Breast epithelium (tissue), 4 donors: ENCODE results near the gene DSC3. TPM values are rescaled to one million over a fixed set of nuclear protein-coding genes. Genes with fewer than 3 reads are reported as not detected.
"Not testable (repeated sequence)": the region's sequence is repeated elsewhere in the genome, so short reads cannot be mapped to it uniquely, and the experiment has no call there.

Experiments
- DNase-seq, 2 donors: peaks; one replicate each; pipeline ENCODE4 v3.0.0-alpha.2; 2019; ENCODE audit warnings: low spot score in 2 of 2
- H3K27ac ChIP-seq, 2 donors: fragments of 200-600 bp; sonication (generic) in 1 of 2; one replicate each; pipeline ENCODE4 v1.5.1; 2016 to 2019; ENCODE audit warnings: mild to moderate bottlenecking in 1 of 2
- H3K27me3 ChIP-seq, 2 donors: fragments of 200-600 bp; sonication (generic) in 1 of 2; one replicate each; pipeline versions ENCODE4 v1.5.1 to v1.6.0; 2017 to 2019; ENCODE audit warnings: control low read depth in 1 of 2, mild to moderate bottlenecking in 1 of 2
- H3K36me3 ChIP-seq: fragments of 200-600 bp; one replicate; pipeline ENCODE4 v1.5.1; 2019
- H3K4me1 ChIP-seq, 2 donors: fragments of 200-600 bp; sonication (generic); one replicate each; pipeline ENCODE4 v1.5.1; 2016 to 2019; ENCODE audit warnings: control low read depth in 1 of 2
- H3K4me3 ChIP-seq, 3 donors: fragments of 200-600 bp; sonication (generic); 1 replicate in 2 of 3; 2 replicates in 1 of 3; pipeline ENCODE4 v1.5.1; 2016 to 2019; ENCODE audit warnings: mild to moderate bottlenecking in 3 of 3, moderate library complexity in 2 of 3
- H3K9me3 ChIP-seq, 2 donors: fragments of 200-600 bp; sonication (generic) in 1 of 2; one replicate each; pipeline ENCODE4 v1.5.1; 2016 to 2019; ENCODE audit warnings: control low read depth in 1 of 2
- CTCF ChIP-seq, 3 donors: fragments of 450-650 bp; IDR thresholded peaks; one replicate each; pipeline ENCODE4 v1.5.1; 2016 to 2017; ENCODE audit warnings: antibody characterized with exemption in 3 of 3, mild to moderate bottlenecking in 3 of 3, moderate library complexity in 3 of 3
- POLR2A ChIP-seq: fragments of 450-650 bp; IDR thresholded peaks from one replicate; pipeline ENCODE4 v1.6.1; 2016; ENCODE audit warnings: antibody characterized with exemption, mild to moderate bottlenecking, moderate library complexity
- POLR2AphosphoS5 ChIP-seq, 3 donors: sonication (generic); formaldehyde crosslinking; IDR thresholded peaks; one replicate each; pipeline ENCODE4 v1.6.1; 2017; ENCODE audit warnings: antibody characterized with exemption in 3 of 3
- intact Hi-C: fragments of 100-400 bp; cut with DNase I; formaldehyde crosslinking; loops from one replicate; pipeline ENCODE4 v1.15.1; 2023; ENCODE audit warnings: low total_unique reads
- total RNA-seq, 3 donors: library from RNA; depleted of rRNA; stranded (reverse); fragments of >200 nt; gene quantifications; one replicate each; pipeline ENCODE4 v1.1.0, GENCODE V29; 2016

The DSC3 gene
- total RNA-seq, 3 donors from 2014 or later, result 17.0 to 54.3 TPM; not detected in 1

GRCh38 chr18:31040686-31041270, 1.8 kb downstream of the DSC3 start:
- H3K27ac ChIP-seq, result peak overlapping the region; percentile 81 to 84
- peaks cover 0 to 41% of the 10 kb centered on the region in 2 donors for H3K27me3 ChIP-seq
- no peaks in the 10 kb centered on the region for H3K9me3 ChIP-seq
- H3K36me3 ChIP-seq, result no peaks in the 10 kb centered on the region
- DNase-seq, result no peak
- peak overlapping the region in 2 of 3 donors; percentile 55 to 70 for H3K4me3 ChIP-seq
- TF ChIP-seq POLR2A (no peak), CTCF (IDR thresholded peaks at IDR 0.05) (no peak), POLR2AphosphoS5 (IDR thresholded peaks at IDR 0.05) (no peak)
- H3K4me1 ChIP-seq, result no peaks in the 10 kb centered on the region
- intact Hi-C loops, result no loop called here

- H3K4me3 ChIP-seq, result no peak overlapping the region
- no peaks in the 10 kb centered on the region for H3K36me3 ChIP-seq
- no peak for DNase-seq
- H3K27me3 ChIP-seq, result peaks cover 0 to 41% of the 10 kb centered on the region in 2 donors
- no peaks in the 10 kb centered on the region for H3K9me3 ChIP-seq
- H3K4me1 ChIP-seq, result no peaks in the 10 kb centered on the region
- TF ChIP-seq CTCF (IDR thresholded peaks at IDR 0.05) (no peak), POLR2AphosphoS5 (IDR thresholded peaks at IDR 0.05) (no peak), POLR2A (no peak)
- intact Hi-C loops, result no loop called here
- no peak overlapping the region for H3K27ac ChIP-seq
Measured at GRCh38 chr18:31039426-31039825, 3.1 kb downstream of the DSC3 start.

GRCh38 chr18:31037686-31038085, 4.9 kb downstream of the DSC3 start:
- peaks cover 0 to 32% of the 10 kb centered on the region in 2 donors for H3K27me3 ChIP-seq
- H3K4me3 ChIP-seq, intact Hi-C loops, H3K36me3 ChIP-seq, H3K27ac ChIP-seq, DNase-seq, H3K4me1 ChIP-seq, H3K9me3 ChIP-seq: not testable (repeated sequence)

GRCh38 chr18:31034541-31034940, 8.0 kb downstream of the DSC3 start:
- intact Hi-C loops, result no loop called here
- no peak overlapping the region for H3K27ac ChIP-seq
- H3K36me3 ChIP-seq, result no peaks in the 10 kb centered on the region
- no peak overlapping the region for H3K4me3 ChIP-seq
- no peaks in the 10 kb centered on the region for H3K4me1 ChIP-seq
- H3K9me3 ChIP-seq, result no peaks in the 10 kb centered on the region
- no peak for DNase-seq
- no peak for TF ChIP-seq POLR2A
- no peak for TF ChIP-seq POLR2AphosphoS5 (IDR thresholded peaks at IDR 0.05)
- TF ChIP-seq CTCF (IDR thresholded peaks at IDR 0.05), result no peak
- H3K27me3 ChIP-seq, result peaks cover 0 to 3% of the 10 kb centered on the region in 2 donors

GRCh38 chr18:31030574-31031278, 11.8 kb downstream of the DSC3 start:
- intact Hi-C loops, result no loop called here
- no peaks in the 10 kb centered on the region for H3K36me3 ChIP-seq
- H3K27ac ChIP-seq, result no peak overlapping the region
- TF ChIP-seq CTCF (IDR thresholded peaks at IDR 0.05) (no peak), POLR2AphosphoS5 (IDR thresholded peaks at IDR 0.05) (no peak)
- H3K4me1 ChIP-seq, result no peaks in the 10 kb centered on the region
- no peak for DNase-seq
- no peaks in the 10 kb centered on the region for H3K9me3 ChIP-seq
- no peaks in the 10 kb centered on the region for H3K27me3 ChIP-seq
- no peak overlapping the region for H3K4me3 ChIP-seq
